DND-41 (cell line): ENCODE data around the gene CLEC3B.

Experiments
- ATAC-seq: fragments of 200-7000 bp; cut with Tn5 transposase; 3 replicates; pipeline ENCODE4 v1.9.1; 2021; ENCODE audit warnings: low read depth; ENCODE audit not compliant: insufficient read depth
- DNase-seq: peaks from one replicate; pipeline ENCODE4 v3.0.0-alpha.2; 2020
- H2AFZ ChIP-seq: 2 replicates; pipeline ENCODE4 v1.6.0; 2012; ENCODE audit warnings: low read depth, low read length
- H3K27ac ChIP-seq: 2 replicates; pipeline ENCODE4 v1.5.1; 2012; ENCODE audit warnings: low read length, inconsistent platforms
- H3K27me3 ChIP-seq: fragments of 200-600 bp; sonication (generic); 2 replicates; pipeline ENCODE4 v1.6.0; 2012; ENCODE audit warnings: low read length, mild to moderate bottlenecking, inconsistent platforms; ENCODE audit not compliant: insufficient read depth, poor library complexity
- H3K36me3 ChIP-seq: 2 replicates; pipeline ENCODE4 v1.5.1; 2012; ENCODE audit warnings: low read length, inconsistent platforms; ENCODE audit not compliant: insufficient read depth
- H3K4me1 ChIP-seq: 2 replicates; pipeline ENCODE4 v1.5.1; 2012; ENCODE audit warnings: mild to moderate bottlenecking, low read length; ENCODE audit not compliant: insufficient read depth
- H3K4me2 ChIP-seq: 2 replicates; pipeline ENCODE4 v1.6.0; 2012; ENCODE audit warnings: mild to moderate bottlenecking, moderate library complexity, low read length, inconsistent platforms; ENCODE audit not compliant: insufficient read depth
- H3K4me3 ChIP-seq, 2 experiments: fragments of 200-600 bp in 1 of 2; shearing (Covaris generic) in 1 of 2; 2 replicates each; pipeline ENCODE4 v1.5.1; 2012 to 2016; ENCODE audit warnings: inconsistent platforms in 2 of 2, low read length in 2 of 2, mild to moderate bottlenecking in 2 of 2, low read depth in 1 of 2, moderate library complexity in 1 of 2
- H3K79me2 ChIP-seq: 2 replicates; pipeline ENCODE4 v1.6.0; 2012; ENCODE audit warnings: low read length, inconsistent platforms; ENCODE audit not compliant: insufficient read depth
- H3K9ac ChIP-seq: 2 replicates; pipeline ENCODE4 v1.6.0; 2012; ENCODE audit warnings: low read depth, mild to moderate bottlenecking, inconsistent platforms, low read length, moderate library complexity
- H3K9me3 ChIP-seq: 2 replicates; pipeline ENCODE4 v1.5.1; 2012; ENCODE audit warnings: low read length, moderate library complexity, mild to moderate bottlenecking, inconsistent platforms; ENCODE audit not compliant: insufficient read depth, severe bottlenecking
- H4K20me1 ChIP-seq: 2 replicates; pipeline ENCODE4 v1.6.0; 2012; ENCODE audit warnings: low read length; ENCODE audit not compliant: insufficient read depth
- EZH2 ChIP-seq: IDR thresholded peaks from 3 replicates; pipeline ENCODE4 v1.6.1; 2012; ENCODE audit warnings: borderline replicate concordance, low read depth, mild to moderate bottlenecking, moderate library complexity, low read length, inconsistent platforms; ENCODE audit not compliant: severe bottlenecking
- TF ChIP-seq, protein P1 (sequence below): IDR thresholded peaks from 2 replicates; pipeline ENCODE4 v1.5.1; 2012; ENCODE audit warnings: borderline replicate concordance, low read length, moderate library complexity, mild to moderate bottlenecking; ENCODE audit not compliant: poor library complexity, severe bottlenecking; ENCODE audit errors: extremely low read depth

CLEC3B gene, protein sequence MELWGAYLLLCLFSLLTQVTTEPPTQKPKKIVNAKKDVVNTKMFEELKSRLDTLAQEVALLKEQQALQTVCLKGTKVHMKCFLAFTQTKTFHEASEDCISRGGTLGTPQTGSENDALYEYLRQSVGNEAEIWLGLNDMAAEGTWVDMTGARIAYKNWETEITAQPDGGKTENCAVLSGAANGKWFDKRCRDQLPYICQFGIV

DNA sequence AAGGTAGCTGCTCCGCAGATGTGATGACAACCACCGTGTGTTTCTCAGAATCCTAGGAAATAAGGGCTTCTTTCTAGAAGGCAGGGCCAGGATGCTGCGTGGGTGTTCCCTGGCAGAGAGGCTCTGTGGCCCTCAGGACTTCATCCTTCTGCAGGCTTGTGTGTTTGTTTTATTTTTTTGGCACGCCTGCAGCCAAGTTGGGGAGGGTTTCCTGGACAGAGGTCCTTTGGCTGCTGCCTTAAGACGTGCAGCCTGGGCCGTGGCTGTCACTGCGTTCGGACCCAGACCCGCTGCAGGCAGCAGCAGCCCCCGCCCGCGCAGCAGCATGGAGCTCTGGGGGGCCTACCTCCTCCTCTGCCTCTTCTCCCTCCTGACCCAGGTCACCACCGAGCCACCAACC is at the start of gene CLEC3B:
Gene CLEC3B, plus strand, starts transcription at position 266 of the 400 bp plus-strand sequence. Its CDS starts 60 bp downstream, at position 326.
- Histone ChIP-seq H3K9ac (no peak within 1 kb of the TSS), H3K27ac (no peak within 1 kb of the TSS), H3K27me3 (no peaks in the 10 kb centered on the region), H3K9me3 (no peaks in the 10 kb centered on the region), H4K20me1 (no peaks in the 10 kb centered on the region), H3K4me2 (no peak within 1 kb of the TSS), H3K36me3 (no peaks in the 10 kb centered on the region), H3K4me1 (no peaks in the 10 kb centered on the region), H3K79me2 (no peaks in the 10 kb centered on the region), H3K4me3 (no peak within 1 kb of the TSS), H2AFZ (no peak within 1 kb of the TSS)
- ATAC-seq: no peak
- TF ChIP-seq, protein P1, sequence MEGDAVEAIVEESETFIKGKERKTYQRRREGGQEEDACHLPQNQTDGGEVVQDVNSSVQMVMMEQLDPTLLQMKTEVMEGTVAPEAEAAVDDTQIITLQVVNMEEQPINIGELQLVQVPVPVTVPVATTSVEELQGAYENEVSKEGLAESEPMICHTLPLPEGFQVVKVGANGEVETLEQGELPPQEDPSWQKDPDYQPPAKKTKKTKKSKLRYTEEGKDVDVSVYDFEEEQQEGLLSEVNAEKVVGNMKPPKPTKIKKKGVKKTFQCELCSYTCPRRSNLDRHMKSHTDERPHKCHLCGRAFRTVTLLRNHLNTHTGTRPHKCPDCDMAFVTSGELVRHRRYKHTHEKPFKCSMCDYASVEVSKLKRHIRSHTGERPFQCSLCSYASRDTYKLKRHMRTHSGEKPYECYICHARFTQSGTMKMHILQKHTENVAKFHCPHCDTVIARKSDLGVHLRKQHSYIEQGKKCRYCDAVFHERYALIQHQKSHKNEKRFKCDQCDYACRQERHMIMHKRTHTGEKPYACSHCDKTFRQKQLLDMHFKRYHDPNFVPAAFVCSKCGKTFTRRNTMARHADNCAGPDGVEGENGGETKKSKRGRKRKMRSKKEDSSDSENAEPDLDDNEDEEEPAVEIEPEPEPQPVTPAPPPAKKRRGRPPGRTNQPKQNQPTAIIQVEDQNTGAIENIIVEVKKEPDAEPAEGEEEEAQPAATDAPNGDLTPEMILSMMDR: no peak
- no peak for TF ChIP-seq EZH2
- no peak for DNase-seq

DNA sequence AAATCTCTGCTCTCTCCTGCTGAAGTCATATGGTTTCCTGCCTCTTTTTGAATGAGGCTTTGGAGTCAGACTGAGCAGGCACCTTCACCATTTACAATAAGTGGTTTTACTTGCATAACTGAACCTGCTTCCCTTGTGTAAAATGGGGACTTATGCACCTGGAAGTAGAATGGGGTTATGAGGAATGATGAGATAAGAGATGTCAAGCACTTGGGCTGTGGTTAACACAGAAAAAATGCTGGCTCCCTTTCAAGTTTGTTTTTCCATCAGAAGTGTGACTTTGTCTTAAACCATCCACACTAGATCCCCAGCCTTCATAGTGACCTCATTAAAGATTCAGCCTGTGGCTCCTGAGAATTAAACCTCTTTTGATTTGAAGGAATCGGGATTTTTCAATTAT is 44.9 kb upstream of the CLEC3B start:
- Histone ChIP-seq H4K20me1 (peaks cover 26% of the 10 kb centered on the region; the same call in 1 of the 2 replicates), H3K79me2 (peaks cover 89% of the 10 kb centered on the region), H3K4me3 (no peak overlapping the region), H3K27ac (no peak overlapping the region), H3K9ac (no peak overlapping the region), H3K4me1 (peaks cover 32% of the 10 kb centered on the region), H2AFZ (no peak overlapping the region), H3K9me3 (no peaks in the 10 kb centered on the region), H3K4me2 (no peak overlapping the region), H3K36me3 (no peaks in the 10 kb centered on the region), H3K27me3 (no peaks in the 10 kb centered on the region)
- TF ChIP-seq EZH2: no peak
- TF ChIP-seq, protein P1: no peak
- ATAC-seq (peak; percentile 53; the same call in 2 of the 3 replicates), DNase-seq (no peak)

DNA sequence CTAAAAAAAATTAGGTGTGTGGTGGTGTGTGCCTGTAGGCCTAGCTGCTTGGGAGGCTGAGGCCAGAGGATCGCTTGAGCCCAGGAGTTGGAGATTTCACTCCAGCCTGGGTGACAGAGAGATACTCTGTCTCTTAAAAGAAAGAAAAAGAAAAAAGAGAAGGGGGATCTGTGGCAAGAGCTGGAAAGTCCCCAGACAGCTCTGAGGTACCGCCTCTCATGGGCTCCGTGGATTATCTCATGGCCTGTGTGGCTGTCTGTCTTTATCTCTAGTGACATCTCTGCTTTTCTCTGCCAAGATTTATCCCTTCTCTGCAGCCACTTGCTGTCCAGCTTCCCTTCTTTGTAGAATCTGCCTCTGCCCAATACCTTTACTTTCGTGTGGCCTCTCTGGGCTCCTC is 44.4 kb upstream of the CLEC3B start:
- Histone ChIP-seq H4K20me1 (peaks cover 26% of the 10 kb centered on the region; the same call in 1 of the 2 replicates), H3K36me3 (no peaks in the 10 kb centered on the region), H3K79me2 (peaks cover 84% of the 10 kb centered on the region), H3K9me3 (no peaks in the 10 kb centered on the region), H3K27me3 (no peaks in the 10 kb centered on the region), H2AFZ (no peak overlapping the region), H3K27ac (no peak overlapping the region), H3K9ac (no peak overlapping the region), H3K4me2 (no peak overlapping the region), H3K4me3 (no peak overlapping the region), H3K4me1 (peaks cover 32% of the 10 kb centered on the region)
- ATAC-seq (0 out of 3 replicates have a peak, but pooled peaks have one; percentile 25), DNase-seq (no peak)
- TF ChIP-seq, protein P1: no peak
- no peak for TF ChIP-seq EZH2
